Muscle of leg (tissue), 11 donors: ENCODE data around the gene ABHD1. TPM values are rescaled to one million over a fixed set of nuclear protein-coding genes. Genes with fewer than 3 reads are reported as not detected.

Source experiments
- DNase-seq: peaks from one replicate; pipeline ENCODE4 v3.0.0; 2013
- H3K27ac ChIP-seq: one replicate; pipeline ENCODE4 v1.5.1; 2013; ENCODE audit warnings: mild to moderate bottlenecking, low read length, control low read depth
- H3K27me3 ChIP-seq: one replicate; pipeline ENCODE4 v1.6.1; 2013; ENCODE audit warnings: low read length; ENCODE audit not compliant: control insufficient read depth, insufficient read depth
- H3K36me3 ChIP-seq: one replicate; pipeline ENCODE4 v1.6.1; 2013; ENCODE audit warnings: low read length; ENCODE audit not compliant: control insufficient read depth, insufficient read depth
- H3K4me1 ChIP-seq: one replicate; pipeline ENCODE4 v1.6.1; 2013; ENCODE audit warnings: low read length; ENCODE audit not compliant: control insufficient read depth, insufficient read depth
- H3K4me3 ChIP-seq: one replicate; pipeline ENCODE4 v1.5.1; 2013; ENCODE audit warnings: low read length, control low read depth
- H3K9me3 ChIP-seq: replicated peaks from 2 replicates; pipeline ENCODE4 v1.6.1; 2013; ENCODE audit warnings: low read depth, low read length; ENCODE audit not compliant: control insufficient read depth
- WGBS: methylation state at CpG from one replicate; pipeline ENCODE4 v1.1.5; 2013; ENCODE audit warnings: missing lambda C conversion rate; ENCODE audit not compliant: insufficient coverage; 5-methylcytosine and 5-hydroxymethylcytosine counted together
- polyA plus RNA-seq, 8 donors: library from polyadenylated mRNA; unstranded; fragments of 120-200 nt; gene quantifications; one replicate each; pipeline versions ENCODE4 v1.2.1 to v1.2.3, GENCODE V29; 2013; ENCODE audit warnings: inconsistent platforms in 1 of 8, low replicate concordance in 1 of 8; ENCODE audit not compliant: insufficient read length in 8 of 8, insufficient read depth in 1 of 8
- total RNA-seq: library from RNA; stranded (reverse); fragments of 120-200 nt; gene quantifications from one replicate; pipeline ENCODE4 v1.2.4, GENCODE V29; 2013

The ABHD1 gene
- total and polyA plus RNA-seq, 9 donors: 0.04 to 0.45 (median 0.23) TPM

- no peak for DNase-seq
- no peak overlapping the region for H3K4me3 ChIP-seq
- WGBS: 54% methylated on average over 11 of the region's 14 CpGs
These were observed 43.0 kb upstream of the ABHD1 start for GRCh38 chr2:27080603-27080936.

GRCh38 chr2:27081984-27082772 lies 41.4 kb upstream of the ABHD1 start:
- Histone ChIP-seq H3K27me3 (peaks cover 1% of the 10 kb centered on the region), H3K9me3 (no peaks in the 10 kb centered on the region), H3K27ac (peak overlapping the region; percentile 83), H3K4me3 (no peak overlapping the region), H3K4me1 (peaks cover 86% of the 10 kb centered on the region), H3K36me3 (peaks cover 14% of the 10 kb centered on the region)
- DNase-seq: no peak
- 76% methylated on average over 38 of the region's 38 CpGs for WGBS

More at GRCh38 chr2:27080603-27080936, 43.0 kb upstream of the ABHD1 start:
- Histone ChIP-seq H3K36me3 (peaks cover 14% of the 10 kb centered on the region), H3K9me3 (no peaks in the 10 kb centered on the region), H3K4me1 (peaks cover 91% of the 10 kb centered on the region), H3K27ac (peak overlapping the region; percentile 83), H3K27me3 (no peaks in the 10 kb centered on the region)

GRCh38 chr2:27082773-27083409 lies 40.7 kb upstream of the ABHD1 start:
- peak; percentile 71 for DNase-seq
- peaks cover 14% of the 10 kb centered on the region for H3K36me3 ChIP-seq
- H3K27ac ChIP-seq: peak overlapping the region; percentile 83
- WGBS: 61% methylated on average over 26 of the region's 27 CpGs
- no peaks in the 10 kb centered on the region for H3K9me3 ChIP-seq
- H3K4me3 ChIP-seq: no peak overlapping the region
- H3K27me3 ChIP-seq: peaks cover 4% of the 10 kb centered on the region
- H3K4me1 ChIP-seq: peaks cover 83% of the 10 kb centered on the region

GRCh38 chr2:27083410-27084296 lies 40.0 kb upstream of the ABHD1 start:
- 77% methylated on average over 18 of the region's 20 CpGs for WGBS
- Histone ChIP-seq H3K9me3 (no peaks in the 10 kb centered on the region), H3K4me1 (peaks cover 79% of the 10 kb centered on the region), H3K36me3 (peaks cover 14% of the 10 kb centered on the region), H3K4me3 (no peak overlapping the region), H3K27ac (peak overlapping the region; percentile 83), H3K27me3 (peaks cover 4% of the 10 kb centered on the region)
- DNase-seq: no peak

- DNase-seq: no peak
- Histone ChIP-seq H3K4me1 (peaks cover 73% of the 10 kb centered on the region), H3K9me3 (no peaks in the 10 kb centered on the region), H3K27me3 (peaks cover 4% of the 10 kb centered on the region), H3K27ac (no peak overlapping the region), H3K36me3 (peaks cover 14% of the 10 kb centered on the region), H3K4me3 (no peak overlapping the region)
- 83% methylated on average over 4 of the region's 6 CpGs for WGBS
These were observed 39.1 kb upstream of the ABHD1 start for GRCh38 chr2:27084297-27085061.

- peaks cover 14% of the 10 kb centered on the region for H3K36me3 ChIP-seq
- peaks cover 66% of the 10 kb centered on the region for H3K4me1 ChIP-seq
- peak overlapping the region; percentile 62 for H3K4me3 ChIP-seq
- peak overlapping the region; percentile 4 for H3K27ac ChIP-seq
- no peaks in the 10 kb centered on the region for H3K9me3 ChIP-seq
- 51% methylated on average over 6 of the region's 10 CpGs for WGBS
- no peak for DNase-seq
- peaks cover 4% of the 10 kb centered on the region for H3K27me3 ChIP-seq
These were observed 38.4 kb upstream of the ABHD1 start for GRCh38 chr2:27085062-27085672.

- Histone ChIP-seq H3K4me1 (peaks cover 61% of the 10 kb centered on the region), H3K9me3 (no peaks in the 10 kb centered on the region), H3K36me3 (peaks cover 14% of the 10 kb centered on the region), H3K4me3 (peak overlapping the region; percentile 62), H3K27me3 (peaks cover 4% of the 10 kb centered on the region), H3K27ac (peak overlapping the region; percentile 4)
- DNase-seq: peak; percentile 78
- WGBS: 3% methylated on average over 38 of the region's 38 CpGs
These were observed 37.9 kb upstream of the ABHD1 start for GRCh38 chr2:27085673-27086089.

- H3K9me3 ChIP-seq: no peaks in the 10 kb centered on the region
- under 1% methylated on average over 79 of the region's 81 CpGs for WGBS
- H3K27ac ChIP-seq: peak overlapping the region; percentile 71
- H3K36me3 ChIP-seq: peaks cover 14% of the 10 kb centered on the region
- peak overlapping the region; percentile 62 for H3K4me3 ChIP-seq
- DNase-seq: peak; percentile 97
- H3K4me1 ChIP-seq: peaks cover 55% of the 10 kb centered on the region
- peaks cover 4% of the 10 kb centered on the region for H3K27me3 ChIP-seq
These were observed 37.4 kb upstream of the ABHD1 start for GRCh38 chr2:27086090-27086723.
